ENCODE results near the gene OTUB2. TPM values are rescaled to one million over a fixed set of nuclear protein-coding genes. Genes with fewer than 3 reads are reported as not detected.
A peak's percentile ranks its signal among the peaks of the same experiment; 100 is the strongest.

The OTUB2 gene
- 1.0 and 2.4 TPM in 2 replicates for total RNA-seq (2012; rRNA removed)

GRCh38 chr14:94026173-94026888 lies at the start of gene OTUB2:
OTUB2 (plus strand) TSS chr14:94026340; CDS start chr14:94026538, 198 bp downstream.
- peak within 1 kb of the TSS; percentile 46 for H3K4me2 ChIP-seq (ENCODE audit: low read length)
- H3K4me1 ChIP-seq (ENCODE audit: control insufficient read depth, insufficient read depth, low read length): no peaks in the 10 kb centered on the region
- peak within 1 kb of the TSS; percentile 29 for H3K9ac ChIP-seq (ENCODE audit: low read depth, low read length)
- no peaks in the 10 kb centered on the region for H3K27me3 ChIP-seq (ENCODE audit: control insufficient read depth, insufficient read depth, low read length)
- H3K9me3 ChIP-seq (replicated peaks; ENCODE audit: low read length): no peaks in the 10 kb centered on the region
- no peaks in the 10 kb centered on the region for H3K36me3 ChIP-seq (ENCODE audit: insufficient read depth, low read length)
- peak within 1 kb of the TSS; percentile 68 for H3K4me3 ChIP-seq (ENCODE audit: low read length)

- Histone ChIP-seq H3K4me3 (ENCODE audit: low read length) (no peak within 1 kb of the TSS), H3K36me3 (ENCODE audit: insufficient read depth, low read length) (no peaks in the 10 kb centered on the region), H3K4me2 (ENCODE audit: low read length) (no peak within 1 kb of the TSS), H3K9ac (ENCODE audit: low read depth, low read length) (no peak within 1 kb of the TSS), H3K4me1 (ENCODE audit: control insufficient read depth, insufficient read depth, low read length) (peaks cover 15% of the 10 kb centered on the region), H3K9me3 (replicated peaks; ENCODE audit: low read length) (no peaks in the 10 kb centered on the region), H3K27me3 (ENCODE audit: control insufficient read depth, insufficient read depth, low read length) (peaks cover 61% of the 10 kb centered on the region)
These were observed 49.6 kb upstream of the OTUB2 start, which contains the start of gene ASB2 for GRCh38 chr14:93976477-93977057. ASB2 (minus strand) TSS chr14:93976570; CDS start chr14:93964539, 12,031 bp downstream.

GRCh38 chr14:93977171-93977570 lies 49.0 kb upstream of the OTUB2 start:
- Histone ChIP-seq H3K4me2 (ENCODE audit: low read length) (no peak overlapping the region), H3K36me3 (ENCODE audit: insufficient read depth, low read length) (no peaks in the 10 kb centered on the region), H3K4me1 (ENCODE audit: control insufficient read depth, insufficient read depth, low read length) (peaks cover 15% of the 10 kb centered on the region), H3K9me3 (replicated peaks; ENCODE audit: low read length) (no peaks in the 10 kb centered on the region), H3K4me3 (ENCODE audit: low read length) (no peak overlapping the region), H3K9ac (ENCODE audit: low read depth, low read length) (no peak overlapping the region), H3K27me3 (ENCODE audit: control insufficient read depth, insufficient read depth, low read length) (peaks cover 62% of the 10 kb centered on the region)

- H3K9ac ChIP-seq (ENCODE audit: low read depth, low read length): no peak overlapping the region
- no peak overlapping the region for H3K4me3 ChIP-seq (ENCODE audit: low read length)
- H3K27me3 ChIP-seq (ENCODE audit: control insufficient read depth, insufficient read depth, low read length): peaks cover 57% of the 10 kb centered on the region
- H3K4me2 ChIP-seq (ENCODE audit: low read length): no peak overlapping the region
- no peaks in the 10 kb centered on the region for H3K36me3 ChIP-seq (ENCODE audit: insufficient read depth, low read length)
- peaks cover 15% of the 10 kb centered on the region for H3K4me1 ChIP-seq (ENCODE audit: control insufficient read depth, insufficient read depth, low read length)
- no peaks in the 10 kb centered on the region for H3K9me3 ChIP-seq (replicated peaks; ENCODE audit: low read length)
These were observed 48.2 kb upstream of the OTUB2 start for GRCh38 chr14:93977790-93978581.

DNA sequence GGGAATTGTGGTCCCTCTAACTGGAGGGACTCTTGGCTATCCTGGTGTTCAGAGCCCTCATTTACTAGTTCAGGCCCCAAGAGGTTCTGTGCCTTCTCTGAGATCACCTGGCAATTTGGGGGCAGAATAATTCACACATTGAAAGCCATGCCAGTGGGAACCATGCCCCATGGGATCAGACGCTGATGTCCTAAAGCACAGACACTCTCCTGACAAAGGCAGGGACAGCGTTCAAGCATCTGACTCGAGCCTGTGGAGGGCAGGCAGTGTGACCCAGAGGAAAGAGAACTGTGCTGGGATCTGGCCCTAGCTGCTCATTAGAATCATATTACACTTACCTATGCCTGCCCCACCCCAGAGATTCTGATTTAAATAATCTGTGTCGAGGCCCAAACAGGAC lies 47.4 kb upstream of the OTUB2 start:
- peaks cover 59% of the 10 kb centered on the region for H3K27me3 ChIP-seq (ENCODE audit: control insufficient read depth, insufficient read depth, low read length)
- H3K4me3 ChIP-seq (ENCODE audit: low read length): no peak overlapping the region
- no peak overlapping the region for H3K4me2 ChIP-seq (ENCODE audit: low read length)
- H3K9me3 ChIP-seq (replicated peaks; ENCODE audit: low read length): no peaks in the 10 kb centered on the region
- H3K36me3 ChIP-seq (ENCODE audit: insufficient read depth, low read length): no peaks in the 10 kb centered on the region
- no peak overlapping the region for H3K9ac ChIP-seq (ENCODE audit: low read depth, low read length)
- peaks cover 15% of the 10 kb centered on the region for H3K4me1 ChIP-seq (ENCODE audit: control insufficient read depth, insufficient read depth, low read length)

- Histone ChIP-seq H3K4me2 (ENCODE audit: low read length) (no peak overlapping the region), H3K9me3 (replicated peaks; ENCODE audit: low read length) (no peaks in the 10 kb centered on the region), H3K27me3 (ENCODE audit: control insufficient read depth, insufficient read depth, low read length) (peaks cover 45% of the 10 kb centered on the region), H3K4me1 (ENCODE audit: control insufficient read depth, insufficient read depth, low read length) (peaks cover 19% of the 10 kb centered on the region), H3K9ac (ENCODE audit: low read depth, low read length) (no peak overlapping the region), H3K36me3 (ENCODE audit: insufficient read depth, low read length) (no peaks in the 10 kb centered on the region), H3K4me3 (ENCODE audit: low read length) (no peak overlapping the region)
These were observed 45.5 kb upstream of the OTUB2 start for GRCh38 chr14:93980456-93981201.

DNA sequence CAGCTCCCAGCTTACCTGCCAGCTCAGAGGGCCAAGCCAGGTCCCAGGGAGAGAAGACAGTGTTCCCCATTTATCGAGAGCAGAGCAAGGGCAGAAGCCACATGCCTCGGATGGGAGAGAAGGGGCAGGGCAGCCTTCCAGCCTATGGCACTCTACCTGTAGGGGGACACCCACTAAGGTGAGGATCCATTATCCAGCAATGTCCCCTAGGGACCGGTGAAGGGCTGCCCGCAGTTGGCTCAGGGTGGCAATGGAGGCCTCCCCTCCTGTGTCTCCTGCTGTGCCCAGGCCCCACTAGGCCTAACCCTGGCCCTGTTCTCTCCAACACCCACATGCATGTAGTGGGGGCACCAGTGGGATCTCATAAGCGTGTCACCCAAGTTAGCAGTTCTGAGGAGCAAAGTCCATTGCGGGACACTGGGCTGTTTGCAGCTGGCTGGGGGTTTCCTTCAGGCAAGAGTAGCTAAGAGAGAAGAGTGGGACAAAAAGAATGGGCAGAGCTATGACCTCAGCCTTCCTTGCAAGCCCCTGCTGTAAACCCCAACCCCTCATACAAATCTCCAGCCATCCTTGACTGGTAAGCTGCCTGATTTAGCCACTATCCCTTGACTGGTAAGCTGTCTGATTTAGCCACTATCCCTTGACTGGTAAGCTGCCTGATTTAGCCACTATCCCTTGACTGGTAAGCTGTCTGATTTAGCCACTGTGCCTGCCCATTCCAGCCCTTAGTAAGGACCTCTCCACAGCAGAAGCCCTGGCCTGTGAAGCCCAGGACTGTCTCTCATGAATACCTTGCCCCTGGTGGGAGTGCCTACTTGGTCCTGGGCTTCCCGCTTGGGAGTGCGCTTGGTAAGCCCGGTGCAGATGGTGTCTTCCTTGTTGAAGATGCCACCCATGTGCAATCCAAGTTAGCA lies 44.6 kb upstream of the OTUB2 start:
- no peak overlapping the region for H3K4me3 ChIP-seq (ENCODE audit: low read length)
- H3K9ac ChIP-seq (ENCODE audit: low read depth, low read length): no peak overlapping the region
- H3K27me3 ChIP-seq (ENCODE audit: control insufficient read depth, insufficient read depth, low read length): peaks cover 38% of the 10 kb centered on the region
- peaks cover 19% of the 10 kb centered on the region for H3K4me1 ChIP-seq (ENCODE audit: control insufficient read depth, insufficient read depth, low read length)
- H3K36me3 ChIP-seq (ENCODE audit: insufficient read depth, low read length): no peaks in the 10 kb centered on the region
- H3K9me3 ChIP-seq (replicated peaks; ENCODE audit: low read length): no peaks in the 10 kb centered on the region
- no peak overlapping the region for H3K4me2 ChIP-seq (ENCODE audit: low read length)

DNA sequence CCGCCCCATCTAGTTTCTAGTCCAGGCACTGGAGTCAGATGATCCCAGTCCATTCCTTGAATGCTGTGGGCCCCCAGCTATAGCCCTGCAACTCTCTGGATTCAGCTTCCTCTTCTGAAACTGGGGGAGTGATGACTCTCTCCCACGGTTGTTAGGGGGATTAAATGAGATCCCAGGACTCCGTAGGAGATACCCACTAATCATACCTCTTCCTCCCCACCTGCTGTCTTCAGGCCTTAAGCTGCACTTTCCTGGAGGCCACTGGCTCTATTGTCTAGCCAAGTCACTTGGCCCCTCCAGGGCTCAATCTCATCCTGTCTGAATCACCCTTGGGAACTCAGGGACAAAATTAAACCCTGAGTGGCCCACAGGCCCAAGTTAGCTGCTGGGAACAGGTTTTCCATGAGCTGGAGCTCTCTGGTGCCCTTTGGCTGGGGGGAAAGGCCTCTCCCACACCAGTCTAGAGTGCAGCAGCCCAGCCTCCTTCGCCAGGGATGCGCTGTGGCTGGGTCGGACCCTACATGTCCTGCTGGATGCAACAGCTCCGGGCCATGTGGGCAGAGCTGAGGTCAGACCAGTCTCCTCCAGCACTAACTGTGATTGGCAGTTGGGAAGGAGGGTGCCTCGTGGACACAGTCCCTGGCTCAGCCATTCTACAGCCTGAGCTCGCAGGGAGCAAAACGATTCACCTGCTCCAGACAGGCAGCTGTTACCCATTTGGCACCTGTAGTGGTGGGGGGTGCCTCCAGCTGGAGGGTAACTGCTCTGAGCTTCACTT lies 43.7 kb upstream of the OTUB2 start:
- Histone ChIP-seq H3K27me3 (ENCODE audit: control insufficient read depth, insufficient read depth, low read length) (peaks cover 35% of the 10 kb centered on the region), H3K4me3 (ENCODE audit: low read length) (no peak overlapping the region), H3K4me1 (ENCODE audit: control insufficient read depth, insufficient read depth, low read length) (peaks cover 19% of the 10 kb centered on the region), H3K9me3 (replicated peaks; ENCODE audit: low read length) (no peaks in the 10 kb centered on the region), H3K4me2 (ENCODE audit: low read length) (no peak overlapping the region), H3K36me3 (ENCODE audit: insufficient read depth, low read length) (no peaks in the 10 kb centered on the region), H3K9ac (ENCODE audit: low read depth, low read length) (no peak overlapping the region)

DNA sequence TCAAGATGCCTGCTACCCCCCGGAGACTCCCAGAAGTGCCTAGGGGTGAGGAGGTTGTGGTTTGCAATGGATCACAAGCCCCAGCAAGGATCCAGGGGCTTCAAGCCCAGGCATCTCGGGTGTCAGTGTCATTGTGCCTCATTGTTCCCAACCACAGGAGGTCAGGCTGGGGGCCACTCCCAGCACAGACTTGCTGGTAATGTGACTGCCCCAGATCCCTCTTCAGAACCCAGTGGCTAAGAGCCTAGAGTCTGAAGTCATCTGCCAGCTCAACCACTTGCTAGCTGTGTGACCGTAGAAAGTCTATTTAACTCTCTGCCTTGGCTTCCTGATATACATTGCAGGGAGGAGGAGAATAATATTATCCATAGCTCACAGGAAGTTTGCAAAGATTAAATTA lies 42.1 kb upstream of the OTUB2 start:
- Histone ChIP-seq H3K27me3 (ENCODE audit: control insufficient read depth, insufficient read depth, low read length) (peaks cover 28% of the 10 kb centered on the region), H3K9ac (ENCODE audit: low read depth, low read length) (no peak overlapping the region), H3K4me3 (ENCODE audit: low read length) (no peak overlapping the region)

GRCh38 chr14:93984987-93985410 lies 41.1 kb upstream of the OTUB2 start:
- Histone ChIP-seq H3K9ac (ENCODE audit: low read depth, low read length) (no peak overlapping the region), H3K4me2 (ENCODE audit: low read length) (peak overlapping the region; percentile 11), H3K27me3 (ENCODE audit: control insufficient read depth, insufficient read depth, low read length) (peaks cover 27% of the 10 kb centered on the region), H3K4me3 (ENCODE audit: low read length) (no peak overlapping the region), H3K36me3 (ENCODE audit: insufficient read depth, low read length) (no peaks in the 10 kb centered on the region), H3K9me3 (replicated peaks; ENCODE audit: low read length) (no peaks in the 10 kb centered on the region), H3K4me1 (ENCODE audit: control insufficient read depth, insufficient read depth, low read length) (peaks cover 19% of the 10 kb centered on the region)

More for the DNA sequence above, 42.1 kb upstream of the OTUB2 start:
- no peak overlapping the region for H3K4me2 ChIP-seq (ENCODE audit: low read length)
- no peaks in the 10 kb centered on the region for H3K36me3 ChIP-seq (ENCODE audit: insufficient read depth, low read length)
- H3K4me1 ChIP-seq (ENCODE audit: control insufficient read depth, insufficient read depth, low read length): peaks cover 19% of the 10 kb centered on the region
- no peaks in the 10 kb centered on the region for H3K9me3 ChIP-seq (replicated peaks; ENCODE audit: low read length)

Data from skeletal muscle satellite cell (primary cell).